H54 (cell line): ENCODE data around the gene ACAT1.
"Not testable (repeated sequence)": the region's sequence is repeated elsewhere in the genome, so short reads cannot be mapped to it uniquely, and the experiment has no call there.

Experiments
- DNase-seq: peaks from one replicate; pipeline ENCODE4 v3.0.0; 2011; ENCODE audit warnings: low spot score, mixed read lengths; ENCODE audit not compliant: insufficient read length
- FAIRE-seq: peaks from 3 replicates; lab custom pipeline; 2011; peaks lifted over from hg19 to GRCh38; lab: Jason Lieb, UNC
- POLR2A ChIP-seq: IDR thresholded peaks from 2 replicates; pipeline ENCODE4 v1.6.1; 2011; ENCODE audit warnings: low read depth, mild to moderate bottlenecking, low read length

Gene ACAT1

DNA sequence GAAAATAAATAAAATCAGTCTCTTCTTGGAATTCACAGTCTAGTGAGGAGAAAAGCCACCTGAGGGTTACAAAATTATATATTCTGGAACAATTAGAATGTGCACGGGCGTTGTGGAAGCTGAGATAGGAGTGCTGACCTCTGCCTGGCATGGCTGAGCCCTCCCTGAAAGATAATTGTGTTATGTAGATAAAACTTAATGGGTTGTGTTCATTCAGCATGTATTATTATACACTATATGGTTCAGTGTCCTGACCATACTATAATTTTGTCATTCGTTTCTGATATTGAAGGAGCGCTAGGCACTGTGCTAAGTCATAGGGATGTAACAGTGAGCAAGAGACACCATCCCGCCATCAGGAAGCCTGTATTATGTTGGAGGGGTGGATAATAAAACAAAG, 3.7 kb downstream of the ACAT1 start:
- FAIRE-seq (no peak), DNase-seq (no peak)
- TF ChIP-seq POLR2A = no peak

DNA sequence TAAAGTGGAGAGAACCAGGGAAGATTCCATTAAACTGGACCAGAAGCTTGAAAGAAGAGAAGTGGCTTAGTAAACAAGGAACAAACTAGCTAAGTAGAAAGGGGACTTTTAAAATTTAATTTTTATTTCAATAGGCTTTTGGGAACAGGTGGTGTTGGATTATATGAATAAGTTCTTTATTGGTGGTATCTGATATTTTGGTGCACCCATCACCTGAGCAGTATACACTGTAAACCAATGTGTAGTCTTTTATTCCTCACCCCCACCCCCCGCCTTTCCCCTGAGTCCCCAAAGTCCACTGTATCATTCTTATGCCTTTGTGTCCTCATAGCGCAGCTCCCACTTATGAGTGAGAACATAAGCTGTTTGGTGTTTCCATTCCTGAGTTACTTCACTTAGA, 7.4 kb downstream of the ACAT1 start:
- no peak for TF ChIP-seq POLR2A
- FAIRE-seq = no peak
- no peak for DNase-seq

DNA sequence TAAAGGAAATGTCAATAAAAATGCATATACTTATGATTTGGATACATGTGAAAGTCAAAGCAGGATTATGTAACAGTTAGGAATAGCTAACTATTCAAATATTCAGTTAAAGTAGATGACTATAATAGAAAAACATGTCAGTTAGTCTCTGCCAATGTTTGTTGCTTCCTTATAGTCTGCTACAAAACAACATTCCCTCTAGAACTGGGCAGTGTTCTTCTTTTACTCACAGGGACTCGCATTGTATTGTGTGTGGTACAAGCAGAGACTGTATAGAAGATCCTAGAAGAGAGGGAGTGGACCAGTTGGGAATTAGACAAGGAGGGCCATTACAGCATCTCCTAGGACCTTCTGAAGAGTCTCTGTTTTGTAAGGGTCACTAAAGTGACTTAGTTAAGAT, 10.6 kb downstream of the ACAT1 start:
- DNase-seq (no peak), FAIRE-seq (no peak)
- no peak for TF ChIP-seq POLR2A

DNA sequence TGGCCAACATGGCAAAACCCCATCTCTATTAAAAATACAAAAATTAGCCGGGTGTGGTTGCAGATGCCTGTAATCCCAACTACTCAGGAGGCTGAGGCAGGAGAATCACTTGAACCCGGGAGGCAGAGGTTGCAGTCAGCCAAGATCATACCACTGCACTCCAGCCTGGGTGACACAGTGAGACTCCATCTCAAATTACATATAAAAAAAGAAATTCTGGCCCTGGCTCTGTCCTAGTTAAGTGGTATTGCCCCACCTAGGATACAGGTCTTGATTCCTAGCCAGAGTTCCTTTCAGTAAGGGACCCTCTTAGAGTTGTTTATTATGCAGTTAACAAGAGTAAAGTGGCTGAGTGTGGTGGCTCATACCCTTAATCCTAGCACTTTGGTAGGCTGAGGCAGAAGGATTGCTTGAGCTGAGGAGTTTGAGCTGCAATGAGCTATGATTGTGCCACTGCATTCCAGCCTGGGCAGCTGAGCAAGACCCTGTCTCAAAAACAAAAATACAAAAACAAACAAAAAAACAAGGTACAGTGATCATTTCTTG, 11.7 kb downstream of the ACAT1 start:
- not testable (repeated sequence) for DNase-seq, FAIRE-seq

DNA sequence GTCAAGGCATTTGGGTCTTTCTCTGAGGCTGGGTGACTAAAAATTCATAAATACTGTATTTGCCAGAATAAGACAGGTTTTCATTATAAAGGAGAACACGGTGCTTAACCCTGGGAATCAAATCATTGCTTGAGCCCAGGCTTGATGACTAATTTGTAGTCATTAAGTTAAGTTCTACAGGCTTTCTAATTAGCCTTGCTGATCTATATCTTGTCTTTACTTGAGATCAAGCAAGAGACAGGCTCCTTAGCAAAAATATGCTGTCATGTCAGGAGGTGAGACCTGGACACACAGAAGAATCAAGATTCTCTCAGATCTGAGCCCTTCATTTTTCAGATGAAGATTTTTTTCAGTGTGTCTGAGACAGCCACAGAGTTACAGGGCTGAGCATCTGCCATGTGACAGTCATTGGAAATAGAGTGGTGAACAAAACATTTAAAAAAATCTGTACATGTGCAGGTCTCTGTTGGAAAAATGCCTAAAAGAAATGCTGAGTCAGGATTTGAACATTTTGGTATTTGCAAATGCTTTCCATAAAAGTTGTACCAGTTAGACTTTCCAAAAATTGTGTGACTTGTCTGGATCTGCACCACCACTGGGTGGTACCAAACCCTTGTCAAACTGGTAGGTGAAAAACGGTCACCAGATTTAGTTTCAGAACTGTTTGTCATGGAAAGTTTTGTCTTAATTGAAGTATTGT, 14.6 kb downstream of the ACAT1 start:
- FAIRE-seq = no peak
- DNase-seq = no peak

DNA sequence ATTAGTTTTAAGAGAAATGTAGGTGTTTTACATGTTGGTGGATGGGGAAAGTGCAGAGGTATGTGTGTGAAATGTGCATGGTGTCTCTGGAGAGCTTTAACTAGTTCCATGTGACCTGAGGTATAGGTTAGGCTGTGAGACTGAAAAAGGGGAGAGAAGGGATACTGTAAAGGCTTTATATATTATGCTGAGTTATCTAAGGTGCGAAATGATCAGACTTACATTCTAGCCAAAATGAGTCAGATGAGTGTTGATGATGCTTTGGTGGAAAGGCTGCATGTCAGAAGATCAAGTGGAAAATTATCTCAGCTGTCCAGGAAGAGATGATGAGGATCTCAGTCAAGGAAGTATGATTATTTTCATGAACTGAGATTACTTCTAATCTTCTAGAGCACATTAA, 15.8 kb downstream of the ACAT1 start:
- TF ChIP-seq POLR2A = no peak
- DNase-seq (no peak), FAIRE-seq (no peak)

More for the DNA sequence above, 14.6 kb downstream of the ACAT1 start:
- no peak for TF ChIP-seq POLR2A

DNA sequence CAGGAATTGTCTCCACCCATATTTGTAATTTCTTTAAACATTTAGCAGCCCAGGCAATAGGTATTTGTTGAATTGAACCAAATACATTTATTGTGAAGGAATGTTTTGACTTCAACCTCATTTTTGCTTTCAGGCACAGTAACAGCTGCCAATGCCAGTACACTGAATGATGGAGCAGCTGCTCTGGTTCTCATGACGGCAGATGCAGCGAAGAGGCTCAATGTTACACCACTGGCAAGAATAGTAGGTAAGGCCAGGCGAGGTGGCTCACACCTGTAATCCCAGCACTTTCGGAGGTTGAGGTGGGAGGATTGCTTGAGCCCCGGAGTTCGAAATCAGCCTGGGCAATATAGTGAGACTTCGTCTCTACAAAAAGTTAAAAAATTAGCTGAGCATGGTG, 20.9 kb downstream of the ACAT1 start:
- no peak for TF ChIP-seq POLR2A
- no peak for FAIRE-seq
- no peak for DNase-seq

DNA sequence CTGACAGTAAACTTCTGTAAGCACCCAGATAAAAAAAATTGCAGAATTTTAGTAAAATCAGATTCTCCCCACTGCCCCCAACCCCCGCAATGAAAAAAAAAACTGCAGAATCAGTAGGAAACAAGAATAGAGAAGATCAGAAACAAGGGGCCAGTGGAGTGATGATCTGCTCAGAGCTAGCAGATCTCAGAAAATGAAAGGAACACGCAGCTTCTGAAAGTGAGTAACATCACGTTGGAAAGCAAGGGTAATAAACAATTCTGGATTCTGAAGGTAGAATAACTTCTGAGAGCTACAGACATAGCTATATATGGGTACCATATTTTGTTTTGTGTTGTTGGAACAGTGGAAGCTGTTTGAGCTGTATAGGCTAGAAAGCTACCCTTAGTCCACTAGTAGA, 23.2 kb downstream of the ACAT1 start:
- FAIRE-seq (no peak), DNase-seq (no peak)
- no peak for TF ChIP-seq POLR2A

DNA sequence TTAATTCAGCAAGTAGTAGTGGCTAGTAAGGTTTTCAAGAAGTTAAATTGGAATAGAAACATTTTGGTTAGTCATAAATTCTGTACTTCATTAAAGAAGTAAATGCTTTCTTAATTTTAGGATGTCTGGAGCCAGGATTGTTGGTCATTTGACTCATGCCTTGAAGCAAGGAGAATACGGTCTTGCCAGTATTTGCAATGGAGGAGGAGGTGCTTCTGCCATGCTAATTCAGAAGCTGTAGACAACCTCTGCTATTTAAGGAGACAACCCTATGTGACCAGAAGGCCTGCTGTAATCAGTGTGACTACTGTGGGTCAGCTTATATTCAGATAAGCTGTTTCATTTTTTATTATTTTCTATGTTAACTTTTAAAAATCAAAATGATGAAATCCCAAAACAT, 25.8 kb downstream of the ACAT1 start:
- no peak for TF ChIP-seq POLR2A
- FAIRE-seq = no peak
- DNase-seq = no peak

DNA sequence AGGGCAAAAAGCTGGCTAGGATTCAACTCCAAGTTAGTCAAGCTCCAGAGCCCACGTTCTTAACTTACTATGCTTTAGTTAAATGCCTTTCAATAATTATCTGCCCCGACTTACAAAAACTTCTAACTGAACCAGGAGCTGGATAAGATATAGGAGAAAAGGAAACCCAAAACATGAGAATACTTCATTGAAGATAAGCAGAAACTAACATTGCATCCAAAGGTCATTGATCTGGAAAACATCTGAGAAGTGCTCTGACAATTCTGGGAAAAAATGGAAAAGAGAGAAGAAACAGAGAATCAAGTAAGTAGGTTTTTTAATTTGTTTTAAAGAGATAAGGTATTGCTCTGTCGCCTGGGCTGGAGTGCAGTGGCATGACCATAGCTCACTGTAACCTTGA, 27.2 kb downstream of the ACAT1 start:
- DNase-seq = no peak
- no peak for TF ChIP-seq POLR2A
- no peak for FAIRE-seq

DNA sequence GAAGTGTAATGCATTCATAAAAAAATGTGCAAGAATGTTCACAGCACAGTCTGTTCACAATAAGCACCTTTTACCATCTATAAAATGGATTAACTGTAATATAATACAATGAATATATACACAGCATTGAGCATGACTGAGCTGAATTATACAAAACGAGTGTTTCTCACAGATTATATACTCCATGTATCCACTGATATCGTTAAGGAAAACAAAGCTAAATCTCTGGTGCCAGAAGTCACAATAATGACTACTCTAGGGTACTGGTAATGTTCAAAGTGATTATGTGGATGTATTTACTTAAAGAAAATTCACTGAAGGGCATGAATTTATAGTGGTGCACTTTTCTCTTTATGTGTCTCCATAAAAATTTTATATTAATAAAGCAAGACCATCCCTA, 33.2 kb downstream of the ACAT1 start:
- DNase-seq = no peak
- TF ChIP-seq POLR2A = no peak
- no peak for FAIRE-seq

DNA sequence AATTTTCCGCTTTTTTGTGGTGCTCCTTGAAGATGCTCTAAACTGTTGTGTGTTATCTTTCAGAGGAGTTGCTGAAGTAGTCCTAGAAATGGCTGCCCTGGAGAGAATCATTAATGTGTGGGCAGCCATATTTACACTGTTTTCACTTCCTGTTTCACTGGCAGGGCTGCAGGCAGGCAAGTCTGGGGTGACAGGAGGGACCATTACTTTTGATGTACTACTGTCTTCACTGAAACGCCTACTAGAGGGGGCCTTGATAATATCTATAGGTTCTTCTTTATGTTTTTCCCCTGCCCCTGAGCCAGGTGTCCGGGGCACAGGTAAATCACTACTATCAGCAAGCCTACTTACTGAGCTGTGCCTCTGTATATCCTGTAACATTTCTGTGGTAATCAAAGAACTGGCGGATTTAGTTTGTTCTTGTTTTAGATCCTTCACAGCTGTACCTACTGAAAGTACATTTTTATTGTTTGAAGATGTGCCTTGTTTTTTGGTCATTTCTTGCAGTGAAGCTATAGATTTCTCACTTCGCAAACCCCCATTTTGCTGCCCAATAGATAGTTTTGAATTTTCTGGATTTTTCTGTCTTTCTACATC, 39.7 kb downstream of the ACAT1 start:
- FAIRE-seq (no peak), DNase-seq (no peak)

DNA sequence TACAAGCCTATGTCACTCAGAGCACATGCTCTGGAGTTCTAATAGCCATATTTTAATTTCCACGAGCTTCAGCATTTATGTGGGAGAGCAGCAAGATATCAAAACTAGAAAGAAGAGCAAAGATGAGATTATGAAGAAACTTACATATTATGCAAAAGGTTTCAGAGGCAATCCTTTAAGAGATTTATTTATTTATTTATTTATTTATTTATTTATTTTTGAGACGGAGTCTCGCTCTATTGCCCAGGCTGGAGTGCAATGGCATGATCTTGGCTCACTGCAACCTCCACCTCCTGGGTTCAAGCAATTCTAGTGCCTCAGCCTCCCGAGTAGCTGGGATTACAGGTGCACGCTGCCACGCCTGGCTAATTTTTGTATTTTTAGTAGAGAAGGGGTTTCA, 41.5 kb downstream of the ACAT1 start:
- not testable (repeated sequence) for FAIRE-seq, DNase-seq

More for the DNA sequence above, 39.7 kb downstream of the ACAT1 start:
- TF ChIP-seq POLR2A = no peak

DNA sequence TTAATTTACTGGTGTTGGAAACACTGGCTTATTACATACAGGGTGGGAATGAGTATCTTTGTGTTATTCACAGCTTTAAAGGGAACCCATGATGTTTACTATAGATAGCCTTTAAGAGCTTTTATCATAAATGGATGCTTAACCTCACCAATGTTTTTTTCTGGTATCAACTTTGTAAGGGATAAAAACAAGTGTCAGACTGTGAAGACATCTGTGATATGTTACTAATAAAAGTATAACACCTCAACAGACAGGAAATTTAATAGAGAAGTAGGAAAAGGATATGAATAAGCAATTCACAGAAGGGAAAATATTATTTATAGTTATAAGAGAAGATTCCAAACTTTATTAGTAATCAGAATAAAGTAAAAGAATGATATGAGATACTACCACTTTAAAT, 46.3 kb downstream of the ACAT1 start:
- TF ChIP-seq POLR2A = no peak
- DNase-seq = no peak
- FAIRE-seq = no peak

DNA sequence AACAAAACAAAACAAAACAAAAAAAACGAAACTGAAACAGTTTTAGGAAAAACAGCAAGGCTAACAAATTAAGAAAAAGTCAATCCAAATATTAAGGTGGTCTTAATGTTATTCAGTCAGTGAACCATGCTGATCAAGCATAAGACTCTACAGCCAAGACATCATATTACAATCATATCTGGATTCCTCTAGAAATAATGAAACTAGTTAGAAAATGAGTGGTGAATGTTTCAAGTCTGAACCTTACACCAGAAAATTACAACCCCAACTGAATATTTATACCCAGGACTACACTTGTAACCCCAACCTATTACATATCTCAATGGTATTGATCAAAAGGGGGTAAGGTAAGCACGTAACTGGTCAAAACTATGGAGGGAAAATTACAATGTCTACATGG, 48.8 kb downstream of the ACAT1 start:
- TF ChIP-seq POLR2A = no peak
- DNase-seq (no peak), FAIRE-seq (no peak)
